NCI-H524 treated with DMSO at 0.1 percent for 48 hours (cell line): ENCODE measurements around the gene EMSY.

Experiments used
- DNase-seq: peaks from one replicate; lab custom pipeline; 2025; lab: John Stamatoyannopoulos, UW

Gene EMSY

GRCh38 chr11:76597533-76598425 lies 153.0 kb downstream of the EMSY start:
- no peak for DNase-seq

- no peak for DNase-seq
Observed at GRCh38 chr11:76598426-76598839, 153.6 kb downstream of the EMSY start.

- no peak for DNase-seq
Observed at GRCh38 chr11:76599041-76600013, 154.5 kb downstream of the EMSY start.

- DNase-seq, result no peak
Observed at GRCh38 chr11:76600124-76600655, 155.4 kb downstream of the EMSY start.

GRCh38 chr11:76601272-76601671 lies 156.5 kb downstream of the EMSY start:
- no peak for DNase-seq

GRCh38 chr11:76601724-76602123 lies 156.9 kb downstream of the EMSY start:
- no peak for DNase-seq

- no peak for DNase-seq
Observed at GRCh38 chr11:76602431-76602861, 157.6 kb downstream of the EMSY start.
